Sciatic nerve (tissue), 2 donors: ENCODE results near the gene RAD9B. TPM values are rescaled to one million over a fixed set of nuclear protein-coding genes. Genes with fewer than 3 reads are reported as not detected.
"Not testable (repeated sequence)": the region's sequence is repeated elsewhere in the genome, so short reads cannot be mapped to it uniquely, and the experiment has no call there.

Experiments used
- ATAC-seq: fragments of 200-7000 bp; cut with Tn5 transposase; one replicate; pipeline ENCODE4 v1.9.1; 2020; ENCODE audit warnings: mild to moderate bottlenecking, moderate library complexity
- DNase-seq: peaks from one replicate; pipeline ENCODE4 v3.0.0-alpha.2; 2020; ENCODE audit warnings: low spot score
- intact Hi-C: fragments of 100-400 bp; cut with DNase I; formaldehyde crosslinking; loops from one replicate; pipeline ENCODE4 v1.14.2; 2022
- total RNA-seq: library from RNA; stranded (reverse); fragmentation: NEBNext Ultra II Directional; extraction: Animal tissue kit (Norgen Biotek cat#: 25700); gene quantifications from one replicate; pipeline ENCODE4 v1.2.1, GENCODE V29; 2021
- donor health status: DM: no; HTN: no; CAD: no.
- donor health status: DM: no; HTN: no; CAD: no.

RAD9B gene
- total RNA-seq, 1 donor from 2014 or later = 2.9 TPM

- not testable (repeated sequence) for ATAC-seq, DNase-seq
- intact Hi-C loops = loop anchor here (10.0 kb wide), 1 partner anchor 77 kb away; no protein-coding TSS in a partner anchor
Observed at GRCh38 chr12:110518014-110518413, 15.9 kb downstream of the RAD9B start.

GRCh38 chr12:110520876-110521712 is 19.0 kb downstream of the RAD9B start:
- DNase-seq, ATAC-seq, intact Hi-C loops: not testable (repeated sequence)

GRCh38 chr12:110528277-110528839 is 26.2 kb downstream of the RAD9B start:
- intact Hi-C loops = no loop called here
- DNase-seq (no peak), ATAC-seq (no peak)

- ATAC-seq (no peak), DNase-seq (no peak)
- intact Hi-C loops = no loop called here
Observed at GRCh38 chr12:110530511-110530910, 28.4 kb downstream of the RAD9B start.

GRCh38 chr12:110531741-110532333 is 29.7 kb downstream of the RAD9B start:
- ATAC-seq (no peak), DNase-seq (no peak)
- intact Hi-C loops = no loop called here

GRCh38 chr12:110532644-110533043 is 30.5 kb downstream of the RAD9B start:
- intact Hi-C loops = no loop called here
- ATAC-seq (no peak), DNase-seq (no peak)

- DNase-seq = no peak
- intact Hi-C loops = no loop called here
- ATAC-seq = no peak
Observed at GRCh38 chr12:110533607-110534006, 31.5 kb downstream of the RAD9B start.

GRCh38 chr12:110534811-110535210 is 32.7 kb downstream of the RAD9B start:
- ATAC-seq (no peak), DNase-seq (no peak)
- intact Hi-C loops = no loop called here

GRCh38 chr12:110536834-110537604 is 34.9 kb downstream of the RAD9B start:
- no peak for DNase-seq
- no peak for ATAC-seq
- intact Hi-C loops = no loop called here

- ATAC-seq = peak; percentile 24
- intact Hi-C loops = no loop called here
- DNase-seq = no peak
Observed at GRCh38 chr12:110537605-110538409, 35.7 kb downstream of the RAD9B start.

GRCh38 chr12:110538869-110539622 is 36.9 kb downstream of the RAD9B start:
- no peak for ATAC-seq
- intact Hi-C loops = no loop called here
- DNase-seq = no peak

- intact Hi-C loops = no loop called here
- no peak for ATAC-seq
- no peak for DNase-seq
Observed at GRCh38 chr12:110540048-110540447, 37.9 kb downstream of the RAD9B start.

- intact Hi-C loops = no loop called here
- DNase-seq (peak; percentile 92), ATAC-seq (peak; percentile 98)
Observed at GRCh38 chr12:110543252-110543959, 41.3 kb downstream of the RAD9B start.

GRCh38 chr12:110543965-110544364 is 41.8 kb downstream of the RAD9B start:
- intact Hi-C loops = no loop called here
- DNase-seq (no peak), ATAC-seq (no peak)

- ATAC-seq, intact Hi-C loops, DNase-seq: not testable (repeated sequence)
Observed at GRCh38 chr12:110545259-110545658, 43.1 kb downstream of the RAD9B start.

GRCh38 chr12:110545812-110546211 is 43.7 kb downstream of the RAD9B start:
- intact Hi-C loops = no loop called here
- ATAC-seq = no peak
- no peak for DNase-seq

- DNase-seq = no peak
- ATAC-seq = no peak
- intact Hi-C loops = no loop called here
Observed at GRCh38 chr12:110546339-110546738, 44.2 kb downstream of the RAD9B start.
